Activated T-cell treated with anti-CD3 and anti-CD28 coated beads for 1 hour (primary cell): Measurements from ENCODE around the gene SPATA2.
"Not testable (repeated sequence)": the region's sequence is repeated elsewhere in the genome, so short reads cannot be mapped to it uniquely, and the experiment has no call there.

Experiments
- DNase-seq: peaks from one replicate; pipeline ENCODE4 v3.0.0-alpha.2; 2020; ENCODE audit warnings: low read depth

The SPATA2 gene, protein sequence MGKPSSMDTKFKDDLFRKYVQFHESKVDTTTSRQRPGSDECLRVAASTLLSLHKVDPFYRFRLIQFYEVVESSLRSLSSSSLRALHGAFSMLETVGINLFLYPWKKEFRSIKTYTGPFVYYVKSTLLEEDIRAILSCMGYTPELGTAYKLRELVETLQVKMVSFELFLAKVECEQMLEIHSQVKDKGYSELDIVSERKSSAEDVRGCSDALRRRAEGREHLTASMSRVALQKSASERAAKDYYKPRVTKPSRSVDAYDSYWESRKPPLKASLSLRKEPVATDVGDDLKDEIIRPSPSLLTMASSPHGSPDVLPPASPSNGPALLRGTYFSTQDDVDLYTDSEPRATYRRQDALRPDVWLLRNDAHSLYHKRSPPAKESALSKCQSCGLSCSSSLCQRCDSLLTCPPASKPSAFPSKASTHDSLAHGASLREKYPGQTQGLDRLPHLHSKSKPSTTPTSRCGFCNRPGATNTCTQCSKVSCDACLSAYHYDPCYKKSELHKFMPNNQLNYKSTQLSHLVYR

DNA sequence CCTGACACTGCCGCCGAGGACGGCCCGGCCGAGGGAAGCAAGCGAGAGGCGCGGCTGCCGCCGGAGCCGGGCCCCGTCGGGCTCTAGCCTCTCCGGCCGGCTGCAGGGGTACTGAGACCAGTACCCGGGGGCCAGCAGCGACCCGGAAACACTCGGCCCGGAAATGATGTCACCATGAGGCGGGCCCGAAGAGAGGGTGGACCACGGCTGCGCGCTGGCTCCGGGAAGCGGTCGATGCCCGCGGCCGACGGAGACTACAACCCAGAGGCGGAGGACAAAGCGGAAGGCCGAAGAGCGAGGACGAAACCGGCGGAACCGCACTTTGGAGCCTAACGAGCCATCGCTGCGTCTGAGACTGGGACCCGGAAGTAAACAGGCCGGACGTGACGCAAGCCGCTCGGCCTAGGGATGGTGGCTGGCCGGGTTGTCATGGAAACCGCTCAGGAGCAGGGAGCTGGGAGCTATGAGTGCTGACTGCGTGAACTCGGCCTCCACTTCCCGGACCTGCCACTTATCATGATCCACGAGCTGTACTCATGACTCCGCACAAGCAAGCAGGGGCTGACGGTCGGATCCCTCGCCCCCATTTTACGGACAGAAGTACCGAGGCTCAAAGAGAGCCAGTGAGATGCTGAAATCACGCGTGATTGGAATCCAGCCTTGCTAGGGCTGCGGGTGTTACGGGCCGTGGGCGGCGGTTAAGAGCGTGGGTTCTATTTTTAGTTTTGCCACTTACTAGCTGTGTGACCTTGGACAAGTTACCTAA, at the start of gene SPATA2:
SPATA2 (minus strand) TSS at position 150 of the 766 bp plus-strand sequence. CDS start 7,039 bp downstream, outside the sequence.
- peak; percentile 87 for DNase-seq

DNA sequence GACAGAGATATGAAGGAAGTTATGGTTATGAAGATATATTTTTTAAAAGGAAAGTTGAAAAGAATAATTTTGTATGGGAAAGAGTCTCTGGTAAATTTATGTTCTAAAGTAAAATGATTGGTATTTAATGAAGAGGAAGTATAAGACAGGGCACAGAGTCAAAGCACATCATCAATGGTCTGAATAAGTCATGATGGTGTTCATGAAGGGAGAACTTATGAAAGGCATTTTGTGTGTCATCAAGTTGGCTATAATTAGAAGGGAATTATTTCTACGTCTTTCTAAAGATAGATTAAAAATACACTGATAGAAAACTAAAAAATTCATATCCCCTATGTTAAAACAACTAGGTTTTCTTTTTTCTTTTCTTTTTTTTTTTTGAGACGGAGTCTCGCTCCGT, 46.1 kb upstream of the SPATA2 start:
- no peak for DNase-seq

GRCh38 chr20:49957089-49957938, 42.0 kb upstream of the SPATA2 start:
- DNase-seq: not testable (repeated sequence)

GRCh38 chr20:49956689-49957088, 41.4 kb upstream of the SPATA2 start:
- no peak for DNase-seq

GRCh38 chr20:49955830-49956396, 40.6 kb upstream of the SPATA2 start:
- DNase-seq: not testable (repeated sequence)

GRCh38 chr20:49955167-49955566, 39.8 kb upstream of the SPATA2 start:
- DNase-seq: no peak

DNA sequence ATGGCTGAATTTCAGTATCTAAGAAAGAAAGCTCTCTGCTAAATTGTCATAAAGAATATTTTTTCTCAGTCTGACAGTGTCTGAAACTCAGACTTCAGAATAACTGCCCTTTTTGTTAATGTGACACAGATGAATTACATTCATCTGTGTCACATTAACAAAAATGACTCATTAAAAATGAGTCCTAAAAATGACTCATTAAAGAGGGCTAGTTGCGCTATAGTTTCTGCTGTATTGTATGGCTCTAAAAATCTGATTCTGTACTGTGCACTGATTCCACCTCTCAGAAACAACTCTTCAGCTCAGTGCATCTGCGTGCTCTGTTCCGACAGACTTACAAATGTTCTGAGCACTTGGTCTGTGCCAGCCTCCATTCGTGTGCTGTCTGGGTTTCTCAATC, 35.8 kb upstream of the SPATA2 start:
- DNase-seq: no peak

DNA sequence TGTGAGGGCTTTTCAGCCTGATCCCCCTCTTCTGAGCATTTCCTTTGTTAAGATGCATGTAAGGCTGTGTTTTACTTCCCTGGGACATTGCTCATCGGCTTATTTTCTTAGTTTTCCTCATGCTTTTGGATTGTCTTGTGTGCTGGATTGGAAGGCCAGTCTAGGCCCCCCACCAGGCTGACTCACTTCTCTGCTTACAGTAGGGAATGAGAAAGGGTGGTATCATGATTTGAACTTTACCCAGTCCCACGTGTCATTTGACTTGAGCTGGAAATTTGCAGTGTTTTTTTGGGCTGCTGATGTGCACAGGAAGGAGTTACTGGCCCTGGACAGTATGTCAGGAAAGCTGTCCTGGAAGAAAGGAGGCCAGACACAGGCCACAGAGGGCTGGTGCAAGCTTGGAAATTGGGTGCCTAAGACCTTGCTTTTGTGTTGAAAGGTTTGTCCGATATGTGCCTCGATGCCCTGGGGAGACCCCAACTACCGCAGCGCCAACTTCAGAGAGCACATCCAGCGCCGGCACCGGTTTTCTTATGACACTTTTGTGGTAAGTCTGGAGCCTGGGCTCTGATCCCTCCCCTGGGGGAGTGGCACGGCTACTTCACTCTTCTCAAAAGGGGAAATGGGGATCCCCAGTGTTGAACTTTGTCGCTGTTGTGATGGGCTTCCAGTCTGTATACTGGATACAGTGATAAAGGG, 33.6 kb upstream of the SPATA2 start:
- no peak for DNase-seq

- DNase-seq: no peak
Measured at GRCh38 chr20:49948178-49948577, 32.8 kb upstream of the SPATA2 start.

DNA sequence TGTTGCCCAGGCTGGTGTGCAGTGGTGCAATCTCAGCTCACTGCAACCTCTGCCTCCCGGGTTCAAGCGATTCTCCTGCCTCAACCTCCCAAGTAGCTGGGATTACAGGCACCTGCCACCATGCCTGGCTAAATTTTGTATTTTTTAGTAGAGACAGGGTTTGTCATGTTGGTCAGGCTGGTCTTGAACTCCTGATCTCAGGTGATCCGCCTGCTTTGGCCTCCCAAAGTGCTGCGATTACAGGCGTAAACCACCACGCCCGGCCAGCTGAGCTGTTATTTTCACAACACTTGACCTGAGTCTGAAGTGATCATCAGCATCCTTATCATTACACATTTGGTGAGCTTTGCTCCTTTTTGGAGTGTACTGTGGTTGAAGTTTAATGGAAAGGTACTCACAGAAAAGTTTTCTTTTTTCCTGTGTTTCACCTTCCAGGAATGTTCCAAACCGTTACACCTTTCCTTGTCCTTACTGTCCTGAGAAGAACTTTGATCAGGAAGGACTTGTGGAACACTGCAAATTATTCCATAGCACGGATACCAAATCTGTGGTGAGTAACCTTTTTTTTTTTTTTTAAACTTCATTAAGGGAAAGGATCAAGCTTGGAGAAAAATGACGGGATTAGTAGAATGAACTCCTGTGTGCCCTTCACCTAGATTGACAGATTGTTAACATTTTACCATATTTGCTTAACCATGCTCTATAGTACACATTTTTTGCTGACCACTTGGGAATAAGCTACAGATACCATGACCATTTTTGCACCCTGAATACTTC, 30.6 kb upstream of the SPATA2 start:
- no peak for DNase-seq

GRCh38 chr20:49945306-49945700, 30.0 kb upstream of the SPATA2 start:
- DNase-seq: no peak

DNA sequence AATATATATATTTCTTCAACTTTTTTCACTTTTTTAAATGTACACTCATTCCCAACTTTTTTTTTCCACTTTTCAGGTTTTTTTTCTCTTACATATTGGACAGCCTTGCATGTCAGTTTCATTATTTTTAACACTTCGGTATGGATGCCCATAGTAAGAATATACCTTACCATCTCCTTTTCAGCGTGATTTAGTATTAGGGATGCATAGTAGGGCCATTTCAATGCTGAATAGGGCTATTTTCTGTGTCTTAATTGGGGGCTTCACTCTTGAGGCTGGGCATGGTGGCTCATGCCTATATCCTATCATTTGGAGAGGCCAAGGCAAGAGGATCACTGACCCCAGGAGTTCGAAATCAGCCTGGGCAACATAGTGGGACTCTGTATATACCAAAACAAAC, 27.6 kb upstream of the SPATA2 start:
- no peak for DNase-seq

DNA sequence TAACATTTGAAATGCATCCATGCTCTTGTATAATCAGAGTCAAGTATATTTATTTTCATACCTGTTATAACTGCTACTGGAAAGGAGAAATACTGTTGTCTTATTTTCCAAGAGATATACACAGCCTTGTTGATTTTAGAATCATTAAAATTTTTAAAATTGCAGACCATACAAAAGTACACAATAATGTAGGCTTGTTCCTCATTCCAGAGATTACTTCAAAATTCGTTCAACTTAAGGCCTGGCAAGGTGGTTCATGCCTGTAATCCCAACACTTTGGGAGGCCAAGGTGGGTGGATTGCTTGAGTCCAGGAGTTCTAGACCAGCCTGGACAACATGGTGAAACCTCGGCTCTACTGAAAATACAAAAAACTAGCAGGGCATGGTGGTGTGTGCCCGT, 27.0 kb upstream of the SPATA2 start:
- DNase-seq: no peak

DNA sequence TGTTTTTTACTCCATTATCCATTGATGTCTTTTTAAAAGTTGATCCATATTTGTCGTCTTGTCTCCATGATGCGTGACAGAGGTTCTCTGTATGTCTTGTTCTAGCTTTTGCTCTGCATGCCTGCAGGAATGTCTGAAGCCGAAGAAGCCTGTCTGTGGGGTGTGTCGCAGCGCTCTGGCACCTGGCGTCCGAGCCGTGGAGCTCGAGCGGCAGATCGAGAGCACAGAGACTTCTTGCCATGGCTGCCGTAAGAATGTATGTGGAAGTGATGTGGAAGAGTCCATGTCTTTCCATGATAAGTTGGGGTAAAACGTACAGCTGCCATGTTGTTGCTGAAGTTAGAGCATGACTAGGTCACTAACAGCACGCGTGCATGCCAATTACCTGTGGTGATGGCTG, 26.1 kb upstream of the SPATA2 start:
- DNase-seq: no peak

DNA sequence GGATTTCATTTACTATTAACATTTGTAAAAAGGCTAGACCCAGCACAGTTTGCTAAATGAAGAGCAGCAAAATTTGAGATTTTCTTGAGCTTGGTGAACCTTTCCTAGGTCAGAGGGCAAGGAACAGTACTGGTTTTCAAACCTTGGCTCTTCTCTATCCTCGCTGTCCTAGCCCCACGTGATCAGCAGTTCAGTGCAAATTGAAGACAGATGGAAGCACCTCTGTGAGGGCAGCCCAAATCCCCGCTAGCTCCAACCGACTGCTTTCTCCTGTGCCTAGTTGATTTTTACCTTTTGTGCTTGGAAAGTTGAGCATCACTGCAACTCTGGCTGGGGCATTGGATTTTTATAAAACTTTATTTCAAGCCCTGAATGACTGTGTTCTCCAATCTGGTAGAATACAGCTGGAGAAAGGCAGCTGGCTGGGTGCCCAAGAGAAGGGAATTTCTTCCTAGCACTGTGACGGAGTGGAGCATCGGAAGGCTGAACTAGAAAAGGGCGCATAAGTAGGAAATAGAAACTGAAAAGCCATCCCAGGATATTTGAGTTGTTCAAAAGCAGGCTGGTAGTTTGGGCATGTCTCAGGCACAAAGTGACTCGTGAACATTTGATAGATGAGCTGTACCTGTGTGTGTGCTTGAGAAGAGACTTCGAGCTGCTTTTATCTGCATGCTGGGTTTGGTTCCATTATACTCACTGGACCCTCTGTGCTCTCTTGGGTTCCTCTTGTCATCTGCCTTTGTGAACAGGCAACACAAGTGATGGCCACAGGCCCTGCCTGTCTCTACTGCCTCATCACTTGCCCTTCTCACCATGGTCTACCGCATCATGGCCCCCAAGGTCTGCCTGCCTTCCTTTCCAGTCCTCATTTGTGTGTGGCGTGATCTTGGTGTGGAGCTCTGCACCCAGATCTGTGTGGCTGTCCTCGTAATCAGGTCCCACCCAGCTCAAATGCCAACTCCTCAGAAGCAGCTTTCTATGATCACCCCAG, 23.1 kb upstream of the SPATA2 start:
- no peak for DNase-seq

DNA sequence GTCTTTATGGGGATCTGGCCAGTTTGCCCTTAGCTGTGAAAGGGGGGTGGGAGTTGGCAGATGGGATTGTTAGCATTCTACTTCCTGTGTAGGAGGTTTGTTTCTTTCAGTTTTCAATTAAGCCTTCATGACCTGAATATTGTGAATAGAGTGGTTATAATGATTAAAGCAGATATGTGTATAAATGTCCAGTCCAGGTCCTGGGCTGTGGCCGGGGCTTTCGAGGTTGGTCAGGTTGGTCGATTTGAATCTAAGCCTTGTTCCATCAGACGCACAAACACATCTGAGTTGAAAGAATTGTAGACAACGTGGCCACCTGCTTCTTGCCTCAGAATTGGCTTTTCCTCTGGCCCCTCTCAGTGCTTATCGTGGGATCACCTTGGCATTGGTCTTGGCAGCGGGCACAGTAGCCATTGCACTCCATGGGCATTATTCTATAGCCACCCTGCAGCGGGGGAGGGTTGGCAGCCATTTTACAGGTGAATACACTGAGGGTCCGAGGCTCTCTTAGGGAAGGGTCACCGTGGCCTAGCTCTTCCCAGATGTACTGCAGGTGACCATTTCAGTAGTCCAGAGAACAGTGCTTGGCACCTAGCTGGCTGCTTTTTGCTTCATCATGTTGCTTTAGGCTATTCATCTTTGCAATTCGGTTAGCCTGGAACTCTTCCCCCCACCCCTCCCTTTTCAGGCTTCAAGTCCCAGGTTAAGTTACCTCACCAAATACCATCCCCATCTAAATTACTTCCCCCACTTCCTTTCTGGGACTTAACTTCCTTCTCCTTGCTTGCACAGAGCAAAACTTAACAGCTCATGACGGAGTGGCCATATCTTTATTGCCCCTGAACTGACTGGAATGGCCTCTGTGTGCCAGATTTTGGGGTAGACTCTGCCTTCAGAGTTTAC, 21.9 kb upstream of the SPATA2 start:
- DNase-seq: no peak

- DNase-seq: peak; percentile 92
Measured at GRCh38 chr20:49936153-49937026, 21.1 kb upstream of the SPATA2 start, which contains the start of gene RNF114. Gene RNF114, plus strand, starts transcription at chr20:49936397. Its CDS starts 16 bp downstream, at chr20:49936413.
